ENCODE measurements around the gene SQOR.

The SQOR gene

DNA sequence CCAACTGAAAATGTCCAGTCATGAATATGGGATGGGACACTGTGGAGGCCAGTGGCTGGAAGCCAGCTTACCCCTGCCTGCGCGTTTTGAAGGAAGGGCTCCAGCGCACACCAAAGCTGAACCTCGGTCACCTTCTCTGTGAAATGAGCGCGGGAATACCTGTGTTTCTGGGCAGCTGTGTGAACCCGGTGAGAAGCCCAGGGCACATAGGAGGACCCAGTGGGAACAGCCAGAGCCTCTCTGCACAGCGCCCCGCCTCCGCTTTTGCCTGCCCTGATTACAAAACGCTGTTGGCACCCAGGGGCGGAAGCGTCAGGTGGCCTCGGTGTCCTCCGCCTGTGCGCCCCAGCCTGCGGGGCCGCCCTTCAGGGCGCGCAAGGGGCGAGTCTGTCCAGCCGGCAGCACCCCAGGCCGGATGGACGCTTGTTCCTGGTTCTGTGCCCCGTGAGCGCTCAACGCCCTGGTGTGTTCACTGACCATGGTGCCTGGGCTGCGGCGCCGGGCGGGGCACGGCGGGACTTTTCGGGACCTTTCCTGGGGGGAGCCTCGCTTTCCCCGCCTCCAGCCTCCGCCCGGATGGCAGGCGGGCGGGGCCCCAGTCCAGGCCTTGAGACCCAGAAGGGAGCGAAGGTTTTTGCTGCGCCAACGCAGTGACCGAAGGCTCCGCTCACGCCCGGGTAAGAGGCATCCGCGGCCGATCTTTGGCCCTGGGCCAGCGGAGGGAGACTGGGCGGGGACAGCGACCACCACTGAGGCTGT lies at the start of gene SQOR:
TSS of gene SQOR (plus strand) at position 598 of the 759 bp plus-strand sequence. CDS start 23,895 bp downstream, outside the sequence.
- H3K27ac ChIP-seq = peak within 1 kb of the TSS; percentile 46 to 99 (median 90)
- H3K4me3 ChIP-seq = peak within 1 kb of the TSS; percentile 63 to 89 (median 75)

DNA sequence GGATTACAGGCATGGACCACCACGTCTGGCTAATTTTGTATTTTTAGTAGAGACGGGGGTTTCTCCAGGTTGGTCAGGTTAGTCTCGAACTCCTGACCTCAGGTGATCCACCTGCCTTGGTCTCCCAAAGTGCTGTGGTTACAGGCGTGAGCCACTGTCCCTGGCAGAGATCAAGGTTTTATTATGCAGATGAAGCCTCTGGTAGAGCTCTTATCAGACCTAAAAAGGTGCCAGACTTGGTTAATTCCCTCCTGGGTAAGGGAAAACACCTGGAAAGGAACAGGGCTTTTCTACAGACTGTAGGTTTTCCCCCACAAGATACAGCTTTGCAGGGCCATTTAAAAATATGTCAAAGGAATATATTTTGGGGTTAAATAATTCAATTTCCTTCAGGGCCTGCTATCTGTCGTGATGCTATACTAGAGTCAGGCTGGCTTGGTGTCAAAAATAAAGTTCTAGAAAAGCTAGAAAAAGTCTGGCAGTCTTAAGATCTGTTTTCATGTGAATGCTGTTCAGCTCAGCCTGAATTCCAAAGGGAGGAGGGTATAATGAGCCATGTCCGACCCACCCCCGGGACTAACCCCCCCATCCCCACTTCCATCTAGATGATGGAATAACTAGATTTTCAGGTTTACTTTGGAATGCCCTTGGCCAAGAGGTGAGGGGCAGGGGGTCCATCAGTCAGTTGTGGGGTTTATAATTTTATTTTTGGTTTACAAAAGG lies 49.6 kb upstream of the SQOR start:
- Histone ChIP-seq H3K4me3 (no peak overlapping the region), H3K27ac (peak overlapping the region in 6 of 21 experiments; percentile 15 to 99 (median 96))

DNA sequence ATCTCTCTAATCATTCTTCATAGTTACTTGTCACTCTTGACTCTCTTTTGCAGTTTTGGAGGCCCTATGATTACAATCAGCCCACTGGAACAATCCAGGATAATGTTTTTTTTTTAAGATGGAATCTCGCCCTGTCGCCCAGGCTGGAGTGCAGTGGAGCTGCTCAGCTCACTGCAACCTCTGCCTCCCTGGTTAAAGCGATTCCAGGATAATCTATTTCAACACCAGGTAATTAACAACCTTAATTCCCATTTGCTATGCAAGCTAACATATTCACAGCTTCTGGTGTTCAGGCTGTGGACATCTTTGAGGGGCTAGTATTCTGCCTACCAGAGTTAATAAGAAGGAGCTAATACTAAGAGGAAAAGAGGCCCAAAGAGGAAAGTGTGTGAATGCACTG lies 48.7 kb upstream of the SQOR start:
- Histone ChIP-seq H3K4me3 (peak overlapping the region; percentile 58 to 84 (median 81)), H3K27ac (peak overlapping the region in 20 of 21 experiments; percentile 81 to 100 (median 98))

DNA sequence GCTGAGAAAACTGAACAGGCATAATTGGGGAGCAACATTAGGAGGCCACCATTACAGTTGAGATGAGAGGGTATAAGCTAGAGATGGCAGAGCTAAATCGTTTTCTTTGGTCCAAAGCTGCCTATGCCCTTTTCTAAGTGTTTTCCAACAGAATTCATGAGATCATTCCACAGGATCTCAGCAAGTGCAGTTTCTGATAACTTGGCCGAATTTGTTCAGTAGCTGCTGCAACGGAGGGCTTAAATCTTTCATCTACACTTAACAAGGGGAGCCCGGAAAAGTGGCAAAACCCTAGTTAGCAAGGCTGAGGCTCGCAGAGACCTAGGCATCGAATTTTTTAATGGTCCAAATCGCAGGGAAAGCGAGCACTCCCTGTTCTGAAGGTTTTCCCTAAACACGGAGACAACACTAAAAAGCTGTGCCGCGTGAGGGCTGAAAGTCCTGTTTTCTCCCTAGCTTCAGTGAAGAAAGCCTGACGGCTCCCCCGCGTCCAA lies 48.2 kb upstream of the SQOR start:
- Histone ChIP-seq H3K4me3 (peak overlapping the region; percentile 58 to 84 (median 81)), H3K27ac (peak overlapping the region; percentile 81 to 100 (median 98))

GRCh38 chr15:45587095-45587862 lies 47.5 kb upstream of the SQOR start, which contains the start of gene BLOC1S6:
Gene BLOC1S6, plus strand, starts transcription at chr15:45587379. Its CDS starts 65 bp downstream, at chr15:45587444.
- peak within 1 kb of the TSS; percentile 58 to 84 (median 81) for H3K4me3 ChIP-seq
- peak within 1 kb of the TSS; percentile 81 to 100 (median 98) for H3K27ac ChIP-seq

GRCh38 chr15:45587863-45588170 lies 47.0 kb upstream of the SQOR start:
- H3K27ac ChIP-seq = peak overlapping the region in 20 of 21 experiments; percentile 93 to 100 (median 98)
- peak overlapping the region; percentile 58 to 84 (median 81) for H3K4me3 ChIP-seq

- Histone ChIP-seq H3K4me3 (peak overlapping the region; percentile 58 to 84 (median 81)), H3K27ac (peak overlapping the region in 19 of 21 experiments; percentile 93 to 100 (median 99))
These were observed 46.5 kb upstream of the SQOR start for GRCh38 chr15:45588219-45588875.

DNA sequence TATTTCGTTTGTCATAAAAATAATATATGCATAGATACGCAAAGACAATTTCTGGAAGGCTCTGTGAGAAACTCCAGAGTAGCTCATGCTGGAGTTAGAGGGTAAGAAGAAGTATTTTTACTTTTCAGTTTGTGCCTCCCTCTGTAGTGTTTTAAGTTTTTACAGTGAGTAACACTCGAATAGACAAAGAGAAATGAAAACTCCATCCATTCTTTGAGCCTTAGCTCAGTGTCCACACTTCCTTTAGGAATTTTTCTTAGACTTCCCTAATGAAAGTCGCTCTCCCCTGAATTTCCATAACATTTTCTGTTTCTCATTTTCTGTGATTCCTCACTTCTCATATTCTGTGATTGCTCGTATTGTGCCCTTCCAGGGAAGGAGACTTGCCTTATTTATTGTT lies 45.6 kb upstream of the SQOR start:
- H3K4me3 ChIP-seq = peak overlapping the region in 1 of 7 experiments; percentile 81
- H3K27ac ChIP-seq = peak overlapping the region in 3 of 21 experiments; percentile 97 to 100 (median 99)

- no peak overlapping the region for H3K4me3 ChIP-seq
- no peak overlapping the region for H3K27ac ChIP-seq
These were observed 40.5 kb upstream of the SQOR start for GRCh38 chr15:45594319-45594718.

GRCh38 chr15:45594835-45595530 lies 39.8 kb upstream of the SQOR start:
- Histone ChIP-seq H3K4me3 (no peak overlapping the region), H3K27ac (peak overlapping the region in 1 of 21 experiments; percentile 28)

DNA sequence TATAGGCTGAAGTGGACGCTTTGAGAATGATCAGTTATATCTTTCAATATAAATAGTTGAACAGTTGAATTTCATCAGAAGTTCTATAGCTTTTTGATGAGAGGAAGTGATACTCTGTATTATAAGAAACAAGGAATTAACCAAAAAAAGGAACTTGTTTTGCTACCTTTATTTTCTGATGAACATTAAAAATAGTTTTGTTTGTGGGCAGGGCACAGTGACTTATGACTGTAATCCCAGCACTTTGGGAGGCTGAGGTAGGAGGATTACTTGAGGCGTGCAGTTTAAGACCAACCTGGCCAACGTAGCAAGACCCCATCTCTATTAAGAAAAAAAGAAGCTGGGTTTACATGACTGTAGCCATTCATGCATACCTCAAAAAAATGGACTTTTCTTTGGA lies 30.9 kb upstream of the SQOR start:
- no peak overlapping the region for H3K4me3 ChIP-seq
- peak overlapping the region in 4 of 21 experiments; percentile 22 to 56 (median 42) for H3K27ac ChIP-seq

DNA sequence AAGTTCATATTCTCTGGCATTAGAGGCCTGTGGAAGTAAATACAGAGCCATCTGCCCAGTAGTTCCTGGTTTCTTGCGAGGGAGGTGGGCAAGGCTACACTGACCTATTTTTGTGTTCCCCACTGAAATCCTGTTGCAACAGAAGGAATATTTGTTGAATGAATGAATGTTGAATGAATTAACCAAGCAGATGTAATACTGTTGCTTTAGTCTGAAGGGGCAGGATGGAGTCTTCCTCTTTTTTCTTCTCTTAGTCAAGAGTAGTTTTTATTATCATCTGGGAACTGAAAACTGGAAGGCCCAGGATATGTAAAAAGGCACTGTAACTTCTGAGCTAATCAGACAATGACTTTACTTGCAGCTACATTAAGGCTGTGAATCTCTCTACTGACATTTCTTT lies 30.5 kb upstream of the SQOR start:
- peak overlapping the region in 4 of 21 experiments; percentile 22 to 56 (median 42) for H3K27ac ChIP-seq
- no peak overlapping the region for H3K4me3 ChIP-seq

- Histone ChIP-seq H3K4me3 (no peak overlapping the region), H3K27ac (peak overlapping the region in 1 of 21 experiments; percentile 44)
These were observed 28.4 kb upstream of the SQOR start for GRCh38 chr15:45606413-45606812.

- Histone ChIP-seq H3K4me3 (no peak overlapping the region), H3K27ac (no peak overlapping the region)
These were observed 28.0 kb upstream of the SQOR start for GRCh38 chr15:45606841-45607240.

DNA sequence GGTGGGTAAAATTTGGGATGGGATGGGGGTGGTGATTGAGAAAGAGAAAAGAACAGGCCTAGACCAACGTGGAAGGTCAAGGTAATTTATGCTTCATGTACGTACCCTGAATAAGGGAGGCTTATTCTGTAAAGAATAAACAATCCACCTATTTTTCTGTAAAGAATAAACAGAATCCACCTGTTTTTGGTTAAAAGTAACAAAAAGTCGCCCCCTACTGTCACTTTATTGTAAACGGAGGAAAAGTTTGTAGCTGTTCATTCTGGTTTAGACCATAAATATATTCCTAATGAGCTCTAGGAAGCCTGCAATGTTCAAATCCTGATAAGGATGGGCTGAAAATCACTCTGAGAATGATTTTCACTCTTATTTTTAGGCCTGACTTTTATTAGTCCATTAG lies 23.5 kb upstream of the SQOR start:
- no peak overlapping the region for H3K4me3 ChIP-seq
- H3K27ac ChIP-seq = no peak overlapping the region

GRCh38 chr15:45612790-45613415 lies 21.9 kb upstream of the SQOR start:
- no peak overlapping the region for H3K4me3 ChIP-seq
- H3K27ac ChIP-seq = no peak overlapping the region

- Histone ChIP-seq H3K27ac (no peak overlapping the region), H3K4me3 (no peak overlapping the region)
These were observed 17.9 kb upstream of the SQOR start for GRCh38 chr15:45616901-45617323.

GRCh38 chr15:45618813-45619212 lies 16.0 kb upstream of the SQOR start:
- Histone ChIP-seq H3K27ac (no peak overlapping the region), H3K4me3 (no peak overlapping the region)

Data from skin epidermis (tissue), 12 donors.